NB4 (cell line): ENCODE data around the gene ACKR3.

Source experiments
- CTCF ChIP-seq: IDR thresholded peaks from one replicate; pipeline ENCODE4 v1.5.1; 2012; ENCODE audit warnings: low read depth, low read length
- MAX ChIP-seq: IDR thresholded peaks from 2 replicates; pipeline ENCODE4 v1.6.1; 2011; ENCODE audit warnings: low read depth, low read length

- TF ChIP-seq CTCF = no peak
- TF ChIP-seq MAX = no peak
Observed at GRCh38 chr2:236590846-236591245, 21.2 kb downstream of the ACKR3 start.
